Heart right ventricle (tissue), 16 donors: Measurements from ENCODE around the gene LAMA2. TPM values are rescaled to one million over a fixed set of nuclear protein-coding genes. Genes with fewer than 3 reads are reported as not detected.

Experiments used
- ATAC-seq, 8 donors: fragments of 200-7000 bp; cut with Tn5 transposase; one replicate each; pipeline ENCODE4 v1.9.1; 2020; ENCODE audit warnings: mild to moderate bottlenecking in 8 of 8, moderate library complexity in 8 of 8, moderate number of reproducible peaks in 1 of 8
- DNase-seq, 2 donors: peaks; one replicate each; pipeline ENCODE4 v3.0.0-alpha.2; 2020
- H3K27ac ChIP-seq, 10 donors: fragments of 200-600 bp; sonication (generic) in 2 of 10; one replicate each; pipeline versions ENCODE4 v1.5.0 to v1.8.0; 2020 to 2022; ENCODE audit warnings: mild to moderate bottlenecking in 3 of 10
- H3K27me3 ChIP-seq, 7 donors: fragments of 200-600 bp; one replicate each; pipeline ENCODE4 v1.8.0; 2021 to 2022; ENCODE audit warnings: mild to moderate bottlenecking in 2 of 7
- H3K36me3 ChIP-seq, 9 donors: fragments of 200-600 bp; sonication (generic) in 1 of 9; one replicate each; pipeline versions ENCODE4 v1.5.0 to v1.8.0; 2020 to 2022; ENCODE audit warnings: mild to moderate bottlenecking in 2 of 9
- H3K4me1 ChIP-seq, 9 donors: fragments of 200-600 bp; sonication (generic) in 1 of 9; one replicate each; pipeline versions ENCODE4 v1.5.0 to v1.8.0; 2020 to 2022; ENCODE audit warnings: mild to moderate bottlenecking in 4 of 9
- H3K4me3 ChIP-seq, 10 donors: fragments of 200-600 bp; sonication (generic) in 2 of 10; one replicate each; pipeline versions ENCODE4 v1.5.0 to v1.8.0; 2020 to 2022; ENCODE audit warnings: mild to moderate bottlenecking in 7 of 10, moderate library complexity in 2 of 10
- H3K9me3 ChIP-seq, 11 donors: fragments of 200-600 bp in 10 of 11; sonication (generic) in 2 of 11; one replicate each; pipeline versions ENCODE4 v1.5.0 to v1.8.0; 2013 to 2022; ENCODE audit warnings: mild to moderate bottlenecking in 2 of 11, control low read depth in 1 of 11, moderate library complexity in 1 of 11
- WGBS, 2 donors: extraction: QIAGEN DNeasy Blood & Tissue Kit; methylation state at CpG; one replicate each; pipeline ENCODE4 v1.1.7; 2013; ENCODE audit warnings: inconsistent platforms in 1 of 2; 5-methylcytosine and 5-hydroxymethylcytosine counted together
- intact Hi-C, 10 donors: fragments of 100-400 bp; cut with DNase I; formaldehyde crosslinking; loops; one replicate each; pipeline versions ENCODE4 v1.11.1 to v1.14.2; 2022
- polyA plus RNA-seq, 2 donors: library from polyadenylated mRNA; stranded (reverse); fragments of 200-250 nt; gene quantifications; one replicate each; pipeline ENCODE4 v1.2.3, GENCODE V29; 2013
- total RNA-seq, 10 donors: library from RNA; stranded (reverse); fragmentation: NEBNext Ultra II Directional in 3 of 10; extraction: Animal tissue kit (Norgen Biotek cat#: 25700) in 3 of 10; gene quantifications; one replicate each; pipeline versions ENCODE4 v1.2.1 to v1.2.4, GENCODE V29; 2021 to 2023
- TF ChIP-seq, protein P1 (sequence below), 9 donors: fragments of 200-600 bp; sonication (generic) in 2 of 9; IDR thresholded peaks; one replicate each; pipeline versions ENCODE4 v1.5.0 to v1.8.0; 2021 to 2022; ENCODE audit warnings: antibody characterized with exemption in 9 of 9, mild to moderate bottlenecking in 5 of 9, moderate library complexity in 1 of 9
- donor health status: Arrhythmogenic right ventricular cardiomyopathy.
- donor health status: ischemic (EF 13 %, LVEDD 7.1; RV severe dilation, severe dysfunction).
- donor health status: healthy with polysubstance abuse.
- donor health status: DM: no; HTN: yes; CAD: no.
- donor health status: DM: no; HTN: no; CAD: no.
- donor health status: ischemic (EF 25% LVEDD 6.9; RV normal size, moderate dysfunction).
- donor health status: ischemic (EF 25% LVEDD 5.7; RV mildly dilated, moderate dysfunction).
- donor health status: healthy.
- donor health status: DM: yes; HTN: yes; CAD: no.
- donor health status: Ischemic cardiomyopathy.
- donor health status: ischemic (EF 35%, LVEDD 5.7; RV mildly dilated, moderate dysfunction).
- donor health status: nonischemic (EF 11% LVEDD 7.7; RV severe dilation, severe dysfunction).
- donor health status: DM: yes; HTN: yes; CAD: no.
- donor health status: PGD.
- donor health status: ischemic (EF 29% LVEDD 5.4; RV normal size, mild dysfunction).
- donor health status: nonischemic (EF 23%, LVEDD 6.1; RV moderate dilation, normal function).

The LAMA2 gene
- total and polyA plus RNA-seq, 12 donors = 31.1 to 293 (median 223) TPM

DNA sequence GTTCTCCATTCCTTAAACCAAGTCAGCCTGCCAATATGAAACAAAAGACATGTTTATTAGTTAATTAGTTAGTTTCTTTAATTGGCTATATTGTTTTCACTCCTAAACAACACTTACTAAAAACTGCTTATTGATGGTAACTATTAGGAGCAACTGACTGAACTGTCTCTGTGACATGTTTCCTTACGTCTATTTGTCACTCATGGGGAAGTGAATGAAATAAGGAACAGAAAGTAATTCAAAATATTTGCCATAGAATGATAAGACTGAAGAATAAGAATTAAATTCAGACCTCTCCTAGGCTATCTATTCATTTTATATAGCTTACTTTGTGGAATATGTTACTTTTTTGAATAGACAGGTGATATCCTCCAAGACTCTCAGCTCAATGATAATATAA is 217.2 kb downstream of the LAMA2 start:
- ATAC-seq = no peak
- H3K27me3 ChIP-seq = no peaks in the 10 kb centered on the region
- 84 to 91% methylated on average over 1 of the region's 1 CpG for WGBS, 2 donors
- no peaks in the 10 kb centered on the region for H3K9me3 ChIP-seq
- peaks cover 3 to 85% (median 44%) of the 10 kb centered on the region in 9 donors for H3K4me1 ChIP-seq
- DNase-seq = no peak
- peaks cover 0 to 26% (median 0%) of the 10 kb centered on the region in 9 donors for H3K36me3 ChIP-seq
- TF ChIP-seq, protein P1, sequence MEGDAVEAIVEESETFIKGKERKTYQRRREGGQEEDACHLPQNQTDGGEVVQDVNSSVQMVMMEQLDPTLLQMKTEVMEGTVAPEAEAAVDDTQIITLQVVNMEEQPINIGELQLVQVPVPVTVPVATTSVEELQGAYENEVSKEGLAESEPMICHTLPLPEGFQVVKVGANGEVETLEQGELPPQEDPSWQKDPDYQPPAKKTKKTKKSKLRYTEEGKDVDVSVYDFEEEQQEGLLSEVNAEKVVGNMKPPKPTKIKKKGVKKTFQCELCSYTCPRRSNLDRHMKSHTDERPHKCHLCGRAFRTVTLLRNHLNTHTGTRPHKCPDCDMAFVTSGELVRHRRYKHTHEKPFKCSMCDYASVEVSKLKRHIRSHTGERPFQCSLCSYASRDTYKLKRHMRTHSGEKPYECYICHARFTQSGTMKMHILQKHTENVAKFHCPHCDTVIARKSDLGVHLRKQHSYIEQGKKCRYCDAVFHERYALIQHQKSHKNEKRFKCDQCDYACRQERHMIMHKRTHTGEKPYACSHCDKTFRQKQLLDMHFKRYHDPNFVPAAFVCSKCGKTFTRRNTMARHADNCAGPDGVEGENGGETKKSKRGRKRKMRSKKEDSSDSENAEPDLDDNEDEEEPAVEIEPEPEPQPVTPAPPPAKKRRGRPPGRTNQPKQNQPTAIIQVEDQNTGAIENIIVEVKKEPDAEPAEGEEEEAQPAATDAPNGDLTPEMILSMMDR (IDR thresholded peaks at IDR 0.05) = no peak
- intact Hi-C loops = loop anchor here in 1 of 10 donors (5.0 kb wide), 1 partner anchor 37 kb away; no protein-coding TSS in a partner anchor
- peak overlapping the region in 2 of 10 donors; percentile 4 to 62 for H3K27ac ChIP-seq
- no peak overlapping the region for H3K4me3 ChIP-seq

DNA sequence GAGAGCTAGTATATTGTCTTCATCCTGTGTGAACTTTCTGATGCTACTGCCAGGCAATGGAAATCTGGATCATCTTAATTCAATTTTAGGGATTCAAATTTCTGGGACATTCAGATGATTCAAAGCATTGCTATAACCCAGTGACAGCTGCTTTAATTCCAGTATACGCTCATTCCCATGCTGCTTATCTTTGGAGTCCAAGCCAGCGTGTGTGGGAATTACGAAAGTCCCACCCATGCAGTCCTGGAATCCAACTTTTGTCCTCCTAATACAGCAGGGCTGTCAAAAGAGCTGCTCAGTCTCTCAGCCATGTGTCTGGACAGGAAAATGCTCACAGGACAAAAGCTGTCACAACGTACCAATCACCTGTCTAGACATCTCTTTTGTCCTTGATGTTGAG is 219.8 kb downstream of the LAMA2 start:
- 26 to 35% methylated on average over 4 of the region's 4 CpGs for WGBS, 2 donors
- peak overlapping the region in 9 of 10 donors; percentile 26 to 77 (median 71) for H3K27ac ChIP-seq
- H3K27me3 ChIP-seq = no peaks in the 10 kb centered on the region
- peaks cover 0 to 26% (median 0%) of the 10 kb centered on the region in 9 donors for H3K36me3 ChIP-seq
- peak; percentile 74 to 92 (median 85) for ATAC-seq
- intact Hi-C loops = loop anchor here in 1 of 10 donors (5.0 kb wide), 1 partner anchor 35 kb away; no protein-coding TSS in a partner anchor
- peaks cover 3 to 79% (median 41%) of the 10 kb centered on the region in 9 donors for H3K4me1 ChIP-seq
- no peak overlapping the region for H3K4me3 ChIP-seq
- no peaks in the 10 kb centered on the region for H3K9me3 ChIP-seq
- peak; percentile 18 to 67 for DNase-seq
- TF ChIP-seq, protein P1 (IDR thresholded peaks at IDR 0.05) = no peak

DNA sequence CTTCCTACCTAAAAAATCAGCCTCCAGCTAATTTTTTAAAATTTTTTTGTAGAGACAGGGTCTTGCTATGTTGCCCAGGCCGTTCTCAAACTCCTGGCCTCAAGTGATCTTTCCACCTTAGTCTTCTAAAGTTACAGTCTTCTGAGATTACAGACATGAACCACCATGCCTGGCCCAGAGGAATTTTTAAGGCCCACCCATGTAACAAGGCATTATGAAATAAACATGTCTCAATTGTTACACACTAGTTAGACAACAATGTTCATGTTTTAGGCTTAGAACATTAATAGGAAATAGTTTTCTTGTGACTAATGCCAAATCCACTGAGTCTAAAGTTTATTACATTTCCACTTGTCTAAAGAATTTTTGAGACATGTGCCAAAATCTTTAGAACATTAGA is 221.2 kb downstream of the LAMA2 start:
- Histone ChIP-seq H3K9me3 (no peaks in the 10 kb centered on the region), H3K36me3 (peaks cover 0 to 15% (median 0%) of the 10 kb centered on the region in 9 donors), H3K27me3 (no peaks in the 10 kb centered on the region), H3K4me3 (no peak overlapping the region), H3K4me1 (peaks cover 3 to 80% (median 43%) of the 10 kb centered on the region in 9 donors), H3K27ac (peak overlapping the region; percentile 26 to 77 (median 66))
- DNase-seq = no peak
- 63 to 71% methylated on average over 1 of the region's 1 CpG for WGBS, 2 donors
- ATAC-seq = peak in 6 of 8 donors; percentile 23 to 70 (median 56)
- TF ChIP-seq, protein P1 (IDR thresholded peaks at IDR 0.05) = no peak
- intact Hi-C loops = loop anchor here in 1 of 10 donors (5.0 kb wide), 1 partner anchor 33 kb away; no protein-coding TSS in a partner anchor

DNA sequence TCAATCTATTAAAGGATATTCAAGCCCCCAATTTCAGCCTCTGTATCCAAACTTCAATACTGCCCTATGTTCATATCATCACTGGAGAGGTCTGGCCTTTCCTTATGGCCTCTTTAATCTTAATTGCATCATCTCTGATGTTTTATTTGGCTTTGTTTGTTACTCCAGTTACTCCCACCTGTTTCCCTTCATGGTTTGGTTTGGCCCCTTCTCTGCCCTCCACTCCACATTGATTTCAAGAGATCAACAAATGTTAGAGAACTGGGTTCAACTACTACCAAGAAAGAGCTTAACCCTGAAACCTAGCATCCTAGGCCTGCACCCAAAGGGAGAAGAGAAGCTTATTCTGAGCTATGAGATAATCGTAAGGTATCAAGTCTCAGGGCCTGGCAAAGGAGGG is 221.6 kb downstream of the LAMA2 start:
- TF ChIP-seq, protein P1 (IDR thresholded peaks at IDR 0.05) = no peak
- peak overlapping the region; percentile 27 to 77 (median 66) for H3K27ac ChIP-seq
- ATAC-seq = peak in 5 of 8 donors; percentile 20 to 68 (median 49)

More for the DNA sequence above, 221.6 kb downstream of the LAMA2 start:
- peaks cover 0 to 11% (median 0%) of the 10 kb centered on the region in 9 donors for H3K36me3 ChIP-seq
- DNase-seq = no peak
- no peaks in the 10 kb centered on the region for H3K27me3 ChIP-seq
- H3K9me3 ChIP-seq = no peaks in the 10 kb centered on the region
- peaks cover 3 to 82% (median 43%) of the 10 kb centered on the region in 9 donors for H3K4me1 ChIP-seq
- WGBS, 2 donors = 66 to 73% methylated on average over 1 of the region's 1 CpG
- H3K4me3 ChIP-seq = no peak overlapping the region
- intact Hi-C loops = loop anchor here in 1 of 10 donors (5.0 kb wide), 1 partner anchor 33 kb away; no protein-coding TSS in a partner anchor
